GM23338 (cell line): ENCODE data around the gene ASXL3.

Experiments used
- CREB1 ChIP-seq: fragments of 250-450 bp; sonication (Bioruptor Pico); IDR thresholded peaks from 2 replicates; pipeline ENCODE4 v1.5.0; 2020; ENCODE audit warnings: low read depth, mild to moderate bottlenecking, moderate library complexity
- CTCF ChIP-seq, 2 experiments: fragments of 200-600 bp in 1 of 2; sonication (generic) in 1 of 2; conservative IDR thresholded peaks; 2 replicates each; pipeline versions ENCODE4 v1.5.1 to v1.6.1; 2016 to 2017; ENCODE audit warnings: antibody characterized with exemption in 2 of 2, low read depth in 2 of 2, mild to moderate bottlenecking in 2 of 2, moderate library complexity in 1 of 2
- ETS1 ChIP-seq: IDR thresholded peaks from 2 replicates; pipeline ENCODE4 v1.6.1; 2016; ENCODE audit warnings: antibody characterized with exemption
- EZH2 ChIP-seq: fragments of 200-600 bp; sonication (generic); IDR thresholded peaks from one replicate; pipeline ENCODE4 v1.8.0; 2017; ENCODE audit warnings: antibody characterized with exemption, mild to moderate bottlenecking, low read depth; ENCODE audit not compliant: unreplicated experiment
- EZH2phosphoT487 ChIP-seq: fragments of 200-600 bp; sonication (generic); IDR thresholded peaks from one replicate; pipeline ENCODE4 v1.8.1; 2018; ENCODE audit warnings: antibody characterized with exemption; ENCODE audit not compliant: unreplicated experiment
- JUNB ChIP-seq: IDR thresholded peaks from one replicate; pipeline ENCODE4 v1.6.1; 2016; ENCODE audit warnings: antibody characterized with exemption; ENCODE audit not compliant: unreplicated experiment
- NANOG ChIP-seq: IDR thresholded peaks from 2 replicates; pipeline ENCODE4 v1.6.1; 2016; ENCODE audit warnings: antibody characterized with exemption, borderline replicate concordance
- POLR2AphosphoS5 ChIP-seq: IDR thresholded peaks from 2 replicates; pipeline ENCODE4 v1.6.1; 2016; ENCODE audit warnings: antibody characterized with exemption, low read depth
- REST ChIP-seq: IDR thresholded peaks from one replicate; pipeline ENCODE4 v1.6.1; 2018; ENCODE audit warnings: antibody characterized with exemption; ENCODE audit not compliant: unreplicated experiment
- ZNF114 ChIP-seq: fragments of 250-450 bp; sonication (Bioruptor Pico); IDR thresholded peaks from 2 replicates; pipeline ENCODE4 v1.5.0; 2020; ENCODE audit warnings: mild to moderate bottlenecking, moderate library complexity
- ZNF331 ChIP-seq: fragments of 250-450 bp; sonication (Bioruptor Pico); IDR thresholded peaks from 2 replicates; pipeline ENCODE4 v1.5.0; 2020; ENCODE audit warnings: low read depth, mild to moderate bottlenecking, moderate library complexity
- ZNF462 ChIP-seq: fragments of 250-450 bp; sonication (Bioruptor Pico); IDR thresholded peaks from 2 replicates; pipeline ENCODE4 v1.5.0; 2020; ENCODE audit warnings: mild to moderate bottlenecking, moderate library complexity

- TF ChIP-seq ETS1 (no peak), CTCF (conservative IDR thresholded peaks at IDR 0.05; ENCODE audit: low read depth in 2 of 2) (no peak), EZH2 (no peak), JUNB (no peak), REST (no peak), EZH2phosphoT487 (no peak), POLR2AphosphoS5 (no peak), NANOG (no peak), CREB1 (CRISPR knock-in tag) (no peak), ZNF331 (CRISPR knock-in tag) (no peak), ZNF462 (CRISPR knock-in tag) (no peak), ZNF114 (CRISPR knock-in tag) (no peak)
These were observed 163.7 kb downstream of the ASXL3 start for GRCh38 chr18:33741760-33742159.
